Measurements from ENCODE around the gene DNAJC6.

DNAJC6 gene

DNA sequence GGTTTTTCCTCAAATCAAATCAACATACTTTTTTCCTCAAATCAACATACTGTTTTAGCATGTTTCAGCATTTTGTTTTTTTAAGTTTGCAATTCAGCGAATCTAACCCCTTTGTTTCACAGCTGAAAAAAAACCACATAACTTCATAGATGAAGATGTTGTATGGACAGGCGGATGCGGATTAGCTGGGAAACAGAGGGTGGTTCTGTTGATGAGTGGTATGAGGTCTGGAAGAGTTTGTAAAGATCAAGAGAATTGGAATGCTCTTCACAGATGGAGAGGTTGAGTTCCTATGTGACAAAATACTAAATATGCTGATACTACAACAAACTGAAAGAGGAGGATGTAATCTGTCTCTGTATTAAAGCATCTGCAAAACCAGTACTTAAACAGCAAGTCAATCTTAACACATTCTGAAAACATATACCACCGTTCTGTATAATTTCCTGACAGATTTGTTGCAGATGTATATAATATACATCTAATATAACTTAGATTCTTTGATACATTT is 100.5 kb downstream of the DNAJC6 start:
- DNase-seq: no peak

DNA sequence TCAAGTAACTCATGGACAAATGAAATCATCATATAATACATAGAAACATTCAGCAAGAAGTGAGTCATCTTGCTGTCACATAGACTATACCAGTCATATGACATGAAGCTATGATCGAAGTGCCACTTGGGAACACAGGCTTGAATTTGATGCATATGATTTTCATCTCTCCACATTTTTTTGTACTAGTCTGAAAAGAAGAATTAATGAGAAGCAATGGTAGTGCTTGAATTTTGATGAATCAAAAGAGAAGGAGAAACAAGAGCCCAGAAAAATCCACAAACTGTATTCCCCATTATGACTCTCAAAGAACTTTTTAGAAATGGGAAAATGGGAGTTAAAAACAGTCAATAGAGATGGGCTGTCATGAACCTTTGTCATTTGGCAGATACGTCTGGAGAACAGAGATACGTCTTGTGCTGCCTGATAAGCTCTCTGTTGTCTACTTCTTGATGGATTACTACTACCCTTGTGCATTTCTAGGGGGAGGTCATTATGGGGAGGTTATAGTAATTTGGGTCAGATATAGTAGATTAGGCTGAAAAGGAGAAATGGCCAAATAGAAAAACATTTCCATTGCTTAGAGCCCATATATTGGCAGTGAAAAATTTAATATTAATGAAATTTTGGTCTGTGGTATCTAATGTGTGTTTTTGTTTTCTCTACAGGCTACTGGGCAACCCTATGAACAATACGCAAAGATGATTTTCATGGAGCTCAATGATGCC is 103.1 kb downstream of the DNAJC6 start:
- DNase-seq: no peak

DNA sequence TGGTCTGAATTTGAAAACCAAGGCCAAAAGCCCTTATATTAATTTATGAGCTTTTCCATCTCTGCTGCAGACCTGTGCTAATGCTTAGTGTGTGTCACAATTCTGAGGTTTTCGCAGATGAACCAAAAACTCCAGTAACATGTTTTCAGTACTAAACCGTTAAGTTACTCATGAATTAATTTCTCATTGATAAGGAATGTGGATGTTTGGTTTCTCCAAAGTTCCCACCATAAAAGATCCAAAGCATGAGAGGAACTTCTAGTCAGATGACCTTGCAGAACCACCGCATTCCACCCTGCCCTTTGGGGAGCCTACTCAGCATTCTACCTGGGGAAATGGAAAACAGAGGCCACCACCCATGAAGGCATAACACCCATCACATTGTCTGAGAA is 103.6 kb downstream of the DNAJC6 start:
- DNase-seq: no peak

DNA sequence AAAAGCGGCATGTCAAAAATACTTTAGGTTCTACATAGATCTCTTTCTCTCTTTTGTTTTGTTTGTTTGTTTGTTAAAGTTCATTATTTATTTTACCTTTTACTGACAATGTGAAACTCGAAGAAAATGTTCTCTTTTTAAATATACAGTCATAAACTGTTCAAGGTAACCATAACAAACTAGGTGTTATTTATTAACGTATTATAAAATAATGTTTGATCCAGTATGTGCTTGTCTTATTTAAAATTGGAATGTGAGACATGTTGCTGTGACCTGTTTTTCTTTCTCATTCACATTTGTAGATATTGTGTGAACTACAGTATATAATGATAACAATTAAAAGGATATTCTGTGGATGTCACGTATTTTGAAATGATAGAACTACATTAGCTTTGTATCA is 105.2 kb downstream of the DNAJC6 start:
- DNase-seq: no peak

DNA sequence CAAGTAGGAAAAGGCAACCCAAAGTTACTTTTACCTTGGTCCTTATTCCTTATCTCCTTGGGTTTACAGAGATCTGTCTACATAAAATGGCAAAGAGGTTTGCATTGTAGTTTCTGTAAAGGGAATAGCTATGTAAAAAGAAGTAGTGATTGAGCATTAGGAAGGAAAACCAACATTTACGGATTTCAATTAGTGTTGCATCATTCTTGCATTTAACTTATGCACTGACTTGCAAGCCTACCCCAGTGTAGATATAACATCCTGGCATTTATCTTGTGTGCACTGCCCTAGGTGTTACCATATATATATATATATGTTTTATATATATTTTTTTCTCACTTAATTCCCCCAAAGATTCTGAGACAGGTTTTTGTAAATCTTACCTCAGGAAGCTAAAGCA is 107.4 kb downstream of the DNAJC6 start:
- DNase-seq: no peak

DNA sequence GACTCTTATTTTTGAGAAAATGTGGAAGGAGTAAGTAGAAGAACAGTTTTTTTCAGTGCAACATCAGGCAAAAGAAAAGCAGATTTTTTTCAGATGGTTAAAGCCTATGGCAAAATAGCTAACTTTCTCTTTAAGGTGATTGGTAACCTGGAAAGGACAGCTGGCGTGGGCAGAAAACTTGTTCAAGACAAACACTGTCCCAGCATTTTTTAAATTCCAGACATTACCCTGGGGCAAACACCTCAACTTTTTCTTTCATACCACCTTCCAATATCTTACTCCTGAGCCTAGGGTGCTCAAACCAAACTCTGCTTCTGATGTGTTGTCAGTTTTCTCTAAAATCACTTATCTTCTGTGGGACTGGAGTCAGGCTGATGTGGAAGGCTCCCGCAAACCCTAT is 108.4 kb downstream of the DNAJC6 start:
- no peak for DNase-seq

DNA sequence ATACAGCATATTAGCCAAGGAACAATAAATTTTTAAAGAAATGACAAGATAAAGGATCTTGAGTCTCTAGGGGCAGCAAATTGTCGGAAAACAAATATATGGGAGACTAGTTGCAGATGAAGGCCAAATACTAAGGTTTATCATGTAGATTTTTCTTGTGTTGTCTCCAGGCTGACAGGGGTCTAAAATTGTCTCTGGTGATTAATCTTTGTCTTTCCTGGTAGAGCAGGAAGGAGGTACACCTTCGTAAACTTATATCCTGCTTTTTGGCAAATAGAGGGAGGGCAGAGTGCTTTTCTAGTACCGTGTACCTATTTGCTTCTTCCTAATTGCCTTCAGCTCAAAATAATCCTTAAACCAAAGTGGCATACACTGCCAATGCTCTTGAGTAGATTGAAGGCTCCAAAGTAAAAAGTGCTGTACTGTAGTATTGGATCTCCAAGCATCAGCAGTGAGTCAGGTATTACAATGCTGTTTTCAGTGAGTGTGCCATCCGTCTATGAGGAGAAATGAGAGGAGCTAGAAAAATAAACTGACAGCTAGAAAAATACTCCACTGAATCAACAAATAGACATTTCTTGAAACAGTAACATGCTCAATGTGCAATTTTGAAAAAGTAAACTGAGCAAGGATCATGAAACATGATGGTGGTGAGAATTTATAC is 109.3 kb downstream of the DNAJC6 start:
- DNase-seq: no peak

DNA sequence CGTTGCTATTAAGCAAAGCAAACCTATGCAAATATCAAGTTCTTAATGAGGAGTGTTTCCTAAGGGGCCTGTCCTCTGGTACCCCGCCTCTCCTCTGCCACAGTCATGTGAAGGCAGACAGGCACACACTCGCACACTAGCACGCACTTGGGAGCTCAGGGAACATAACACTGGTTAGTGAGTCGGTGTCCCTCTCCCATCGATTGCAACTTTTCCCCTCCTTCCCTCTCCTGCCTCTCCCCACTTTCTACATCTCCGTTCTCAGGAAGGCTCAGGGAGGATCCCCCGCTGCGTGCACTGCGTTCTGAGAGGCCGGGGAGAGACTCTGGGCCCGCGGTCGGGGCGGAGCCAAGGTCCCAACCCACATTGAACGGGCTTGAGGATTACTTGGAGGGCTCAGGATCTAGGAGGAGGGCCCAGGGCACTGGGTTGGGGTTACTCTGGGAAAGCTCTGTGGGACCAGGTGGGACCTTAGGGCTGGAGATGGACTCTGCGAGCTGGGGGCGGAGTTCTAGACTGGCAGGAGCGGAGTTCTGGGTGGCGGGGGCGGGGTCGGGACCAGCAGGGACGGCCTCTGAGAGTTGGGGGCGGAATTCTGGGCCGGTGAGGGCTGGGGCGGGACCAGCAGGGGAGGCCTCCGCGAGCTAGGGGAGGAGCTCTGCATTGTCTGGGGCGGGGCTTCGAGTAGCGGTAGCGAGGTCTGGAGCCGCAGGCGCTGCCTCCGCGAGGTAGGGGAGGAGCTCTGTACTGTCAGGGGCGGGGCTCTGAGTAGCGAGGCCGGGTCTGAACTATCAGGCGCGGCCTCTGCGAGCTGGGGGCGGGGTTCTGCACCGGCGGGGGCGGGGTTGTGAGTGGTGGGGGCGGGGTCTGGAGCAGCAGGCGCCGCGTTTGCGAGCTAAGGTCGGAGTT is 110.6 kb downstream of the DNAJC6 start:
- peak; percentile 97 for DNase-seq

DNA sequence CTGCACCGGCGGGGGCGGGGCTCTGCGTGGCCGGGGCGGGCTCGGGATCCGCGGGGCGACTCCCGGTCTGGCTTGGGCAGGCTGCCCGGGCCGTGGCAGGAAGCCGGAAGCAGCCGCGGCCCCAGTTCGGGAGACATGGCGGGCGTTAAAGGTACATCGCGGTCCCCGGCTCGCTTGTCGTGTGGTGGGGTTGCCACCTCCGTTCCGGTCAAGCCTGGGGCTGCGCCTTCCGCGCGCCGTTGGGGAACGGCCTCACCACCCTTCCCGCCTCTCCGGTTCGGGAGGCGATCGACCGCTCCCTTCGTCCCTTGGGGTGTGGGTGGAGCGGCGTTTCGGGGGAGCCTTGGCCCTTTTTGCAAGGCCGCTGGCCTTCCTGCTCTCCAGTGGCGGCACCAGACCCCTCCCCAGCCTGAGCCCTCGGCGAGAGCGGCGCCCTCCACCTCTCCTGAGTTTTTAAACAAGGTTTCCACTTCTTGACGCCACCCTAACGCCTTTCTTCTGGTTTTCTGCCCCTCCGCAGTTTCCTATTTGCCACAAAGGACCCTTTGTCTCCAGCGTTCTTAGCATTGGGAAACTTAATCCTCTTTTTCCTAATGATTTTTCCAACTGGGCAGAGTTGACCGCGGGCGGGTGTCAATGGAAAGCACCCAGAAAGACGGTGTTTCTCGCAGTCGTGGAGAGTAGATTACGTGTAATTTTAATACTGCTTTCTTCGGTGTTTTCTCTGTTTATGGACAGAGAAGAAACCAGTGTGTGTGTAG is 111.4 kb downstream of the DNAJC6 start, which contains the start of the genes LEPR and LEPROT:
Gene LEPR, plus strand, starts transcription at position 79 of the 761 bp plus-strand sequence. CDS start 144,898 bp downstream, outside the sequence.
Gene LEPROT, plus strand, starts transcription at position 79 of the 761 bp plus-strand sequence. Its CDS starts 57 bp downstream, at position 136.
- DNase-seq: no peak

DNA sequence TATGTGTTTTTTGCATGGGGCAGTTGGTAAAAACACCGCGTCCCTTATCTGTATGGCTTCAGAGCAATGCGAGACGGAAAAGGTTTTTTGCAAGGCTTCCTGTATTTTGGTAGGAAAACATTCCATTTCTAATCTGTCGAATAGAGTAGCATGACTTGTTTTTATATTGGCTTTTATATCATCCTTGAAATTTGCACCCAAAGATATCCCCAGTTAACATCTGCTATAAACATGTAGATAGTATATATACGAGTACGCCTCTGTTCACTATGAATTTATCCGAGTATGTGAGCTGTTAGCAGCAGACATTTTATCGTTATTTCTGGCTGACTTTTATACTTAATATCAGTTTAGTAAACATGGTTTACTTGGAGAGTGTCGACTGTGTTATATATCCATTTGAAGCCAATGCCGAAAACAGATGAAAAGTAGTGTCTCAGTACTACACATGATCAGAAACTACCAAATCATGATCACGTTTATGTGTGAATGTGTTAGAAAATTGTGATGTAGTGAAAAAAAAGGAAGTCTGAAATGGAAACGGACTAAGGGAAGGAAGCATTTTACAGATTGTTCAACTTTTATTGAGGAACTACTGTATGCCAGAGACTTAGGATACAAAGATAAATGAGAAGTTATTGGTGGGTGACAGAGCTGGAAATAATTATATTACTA is 112.1 kb downstream of the DNAJC6 start:
- no peak for DNase-seq

DNA sequence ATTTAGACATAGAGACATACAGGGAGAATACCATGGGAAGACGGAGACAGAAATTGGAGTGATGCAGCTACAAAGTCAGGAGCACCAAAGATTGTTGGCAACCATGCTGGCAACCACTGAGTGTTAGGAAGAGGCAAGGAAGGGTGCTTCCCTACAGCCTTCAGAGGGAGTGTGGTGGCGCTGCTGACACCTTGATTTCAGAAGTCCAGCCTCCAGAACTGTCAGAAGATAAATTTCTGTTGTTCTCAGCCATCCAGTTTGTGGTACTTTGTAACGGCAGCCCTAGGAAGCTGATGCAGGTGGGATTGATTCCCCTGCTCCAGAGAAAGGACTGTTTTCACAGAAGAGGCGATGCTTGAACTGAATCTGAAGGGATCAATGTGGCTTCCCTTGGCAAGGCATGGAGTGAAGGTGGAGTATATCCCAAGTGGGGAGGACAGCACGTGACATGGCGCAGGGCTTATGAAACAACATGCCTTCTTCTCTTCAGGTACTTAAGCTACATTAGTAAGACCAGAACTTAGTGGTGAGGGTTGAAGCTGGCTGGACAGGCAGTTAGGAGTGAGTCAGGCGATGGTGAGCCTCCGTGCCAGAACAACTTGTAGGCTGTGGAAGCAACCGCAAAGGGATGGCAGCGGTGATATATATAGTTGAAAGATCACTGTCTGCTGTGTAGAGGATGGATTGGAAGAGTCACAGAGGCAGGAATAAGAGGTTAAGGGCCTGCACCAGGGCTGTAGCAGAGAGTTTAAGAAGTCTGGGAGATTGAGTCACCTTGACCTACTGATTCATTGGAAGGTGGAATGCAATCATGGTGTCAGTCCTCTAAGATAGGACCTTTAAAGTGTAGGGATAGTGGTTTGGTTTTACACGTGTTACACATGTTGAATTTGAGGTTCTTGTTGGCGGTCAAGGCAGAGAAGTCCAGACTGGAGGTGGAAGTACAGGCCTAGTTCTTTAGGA is 113.2 kb downstream of the DNAJC6 start:
- DNase-seq: no peak

DNA sequence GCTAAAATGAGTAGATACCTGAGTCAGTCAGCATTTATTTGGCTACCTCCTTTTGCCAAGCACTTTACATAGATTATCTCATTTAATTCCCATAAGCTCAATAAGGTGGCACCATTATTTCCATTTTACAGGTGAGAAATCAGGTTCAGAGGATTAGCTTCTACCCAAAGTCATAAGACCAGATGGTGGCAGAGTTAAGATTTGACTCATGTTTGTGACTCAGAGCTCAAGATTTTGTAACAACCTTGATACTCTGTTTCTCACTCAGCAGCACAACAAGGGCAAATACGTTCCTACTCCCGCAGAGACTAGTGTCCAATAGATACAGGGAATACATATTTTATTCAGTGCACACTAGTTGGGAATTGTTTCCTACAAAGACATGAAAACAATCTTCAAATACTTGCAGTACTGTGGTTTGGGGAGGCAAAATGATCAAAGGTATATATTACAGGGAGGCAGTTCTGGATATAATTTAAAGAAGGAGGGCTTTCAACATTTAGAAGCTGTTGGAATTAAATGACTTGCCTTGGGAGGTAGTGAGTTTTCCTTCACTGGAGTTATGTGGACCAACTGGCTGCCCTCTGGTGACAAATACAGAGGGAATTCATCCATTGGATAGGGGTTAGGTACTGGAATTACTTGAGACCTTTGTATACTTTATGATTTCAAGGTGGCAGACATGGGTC is 114.7 kb downstream of the DNAJC6 start:
- no peak for DNase-seq

DNA sequence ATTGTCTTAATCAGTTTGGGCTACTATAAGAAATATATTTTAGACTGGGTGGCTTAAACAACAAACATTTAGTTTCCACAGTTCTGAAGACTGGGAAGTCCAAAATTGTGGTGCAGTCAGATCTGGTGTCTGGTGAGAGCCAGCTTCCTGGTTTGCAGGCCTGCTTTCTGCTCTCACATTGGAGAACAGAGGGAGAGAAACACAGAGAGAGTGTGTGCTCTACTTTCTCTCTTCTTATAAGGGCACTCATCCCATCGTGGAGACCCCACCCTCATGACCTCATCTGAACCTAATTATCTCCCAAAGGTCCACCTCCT is 115.2 kb downstream of the DNAJC6 start:
- no peak for DNase-seq

DNA sequence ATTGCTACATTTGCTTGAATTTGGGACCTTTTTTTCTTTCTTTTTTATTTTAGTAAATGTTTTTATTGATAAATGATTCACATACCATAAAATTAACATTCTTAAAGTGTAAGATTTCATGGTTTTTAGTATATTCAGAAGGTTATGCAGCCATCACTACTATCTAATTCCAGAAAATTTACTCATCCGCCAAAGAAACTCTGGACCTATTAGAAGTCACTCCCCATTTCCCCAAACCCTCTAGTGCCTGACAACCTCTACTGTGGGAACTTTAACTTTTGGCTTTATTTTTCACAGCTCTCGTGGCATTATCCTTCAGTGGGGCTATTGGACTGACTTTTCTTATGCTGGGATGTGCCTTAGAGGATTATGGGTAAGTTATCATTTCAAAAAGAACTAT is 115.7 kb downstream of the DNAJC6 start:
- no peak for DNase-seq

DNA sequence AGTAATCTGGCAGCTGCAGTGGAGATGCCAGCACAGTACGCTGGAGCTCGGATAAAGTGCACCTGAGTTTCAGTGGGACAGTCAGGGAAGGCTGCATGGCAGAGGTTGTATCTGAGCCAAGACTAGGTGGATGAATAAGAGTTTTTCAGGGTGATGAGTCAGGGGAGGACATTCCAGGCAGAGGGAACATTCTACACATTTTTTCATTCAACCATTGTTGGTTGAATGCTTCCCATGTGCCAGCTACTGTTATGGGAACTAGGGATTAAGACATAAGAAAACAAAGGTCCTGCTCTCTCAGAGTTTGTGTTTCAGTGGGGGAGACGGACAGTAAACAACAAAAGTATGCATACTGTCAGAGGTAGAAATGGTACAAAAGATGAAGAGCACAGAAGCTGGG is 116.4 kb downstream of the DNAJC6 start:
- DNase-seq: no peak

DNA sequence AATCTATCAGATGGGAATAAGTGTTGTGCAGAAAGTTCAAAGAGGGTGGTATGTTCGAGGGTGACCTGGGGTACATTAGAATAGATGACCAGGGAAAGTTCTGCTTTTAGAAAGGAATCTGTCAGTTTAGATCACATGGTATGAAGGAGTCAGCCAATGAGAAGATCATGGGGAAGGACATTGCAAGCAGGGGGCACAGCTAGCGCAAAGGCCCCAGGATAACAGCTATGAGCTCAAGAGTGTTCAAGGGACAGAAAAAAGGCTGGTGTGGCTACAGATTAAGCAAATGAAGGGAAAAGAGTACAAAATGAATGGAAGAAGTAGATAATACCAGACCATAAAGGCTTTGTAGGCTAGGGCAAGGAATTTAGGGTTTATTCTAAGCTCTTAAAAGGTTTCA is 119.7 kb downstream of the DNAJC6 start:
- no peak for DNase-seq

DNA sequence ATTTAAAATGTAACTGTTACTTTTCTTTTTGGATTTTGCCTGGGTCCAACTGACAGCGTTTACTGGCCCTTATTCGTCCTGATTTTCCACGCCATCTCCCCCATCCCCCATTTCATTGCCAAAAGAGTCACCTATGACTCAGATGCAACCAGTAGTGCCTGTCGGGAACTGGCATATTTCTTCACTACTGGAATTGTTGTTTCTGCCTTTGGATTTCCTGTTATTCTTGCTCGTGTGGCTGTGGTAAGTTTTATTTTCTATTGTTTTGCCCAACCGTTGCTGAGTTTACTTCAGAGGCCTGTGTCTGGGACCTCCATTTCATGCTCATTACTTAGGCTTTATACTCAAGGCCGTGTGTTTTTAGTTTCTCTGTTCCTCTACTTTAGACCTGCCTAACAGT is 120.5 kb downstream of the DNAJC6 start:
- no peak for DNase-seq

DNA sequence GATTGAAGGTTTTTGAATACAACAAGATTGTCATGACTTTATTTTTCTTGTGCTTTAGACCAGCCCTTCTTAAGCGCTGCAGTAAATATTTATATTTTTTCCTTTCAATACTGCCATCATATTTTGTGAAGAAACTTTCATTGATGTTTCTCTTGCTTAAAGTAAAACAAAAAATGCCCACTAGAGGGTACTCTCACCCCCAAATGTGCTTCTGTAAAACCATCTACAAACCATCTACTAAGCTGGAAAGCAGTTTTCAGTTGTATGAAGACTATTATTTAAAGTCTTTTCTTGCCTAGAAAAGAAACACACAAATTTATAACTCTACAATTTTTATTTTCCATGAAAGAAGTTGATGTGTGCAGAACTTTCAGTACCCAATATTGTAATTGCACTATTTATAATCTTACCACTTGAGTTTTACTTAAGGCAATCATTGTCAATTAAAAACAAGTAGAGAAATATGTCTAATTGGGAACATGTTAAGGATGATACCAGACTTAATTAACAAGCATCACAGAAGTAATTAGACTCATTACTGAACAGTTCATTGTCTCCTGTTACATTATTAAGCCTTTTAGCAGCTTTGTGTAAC is 121.9 kb downstream of the DNAJC6 start:
- DNase-seq: no peak

DNA sequence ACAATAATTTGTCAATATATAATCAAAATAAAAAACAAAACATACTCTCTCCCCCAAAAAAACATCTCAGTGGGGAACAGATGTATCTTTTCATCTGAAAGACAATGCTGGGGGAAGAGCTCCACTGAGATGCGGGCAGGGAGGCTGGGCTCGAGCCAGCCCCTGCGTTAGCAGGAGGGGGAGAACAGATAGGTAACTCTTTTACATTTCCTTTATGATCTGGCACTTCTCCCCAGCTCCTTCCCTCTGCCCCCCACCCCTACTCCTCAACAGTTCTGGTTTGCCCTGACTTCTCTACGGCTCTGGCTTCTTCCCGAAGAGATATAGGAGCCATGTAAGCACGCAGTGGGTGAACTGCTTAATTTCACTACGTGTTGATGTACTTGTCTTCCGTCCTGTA is 123.6 kb downstream of the DNAJC6 start:
- no peak for DNase-seq

DNA sequence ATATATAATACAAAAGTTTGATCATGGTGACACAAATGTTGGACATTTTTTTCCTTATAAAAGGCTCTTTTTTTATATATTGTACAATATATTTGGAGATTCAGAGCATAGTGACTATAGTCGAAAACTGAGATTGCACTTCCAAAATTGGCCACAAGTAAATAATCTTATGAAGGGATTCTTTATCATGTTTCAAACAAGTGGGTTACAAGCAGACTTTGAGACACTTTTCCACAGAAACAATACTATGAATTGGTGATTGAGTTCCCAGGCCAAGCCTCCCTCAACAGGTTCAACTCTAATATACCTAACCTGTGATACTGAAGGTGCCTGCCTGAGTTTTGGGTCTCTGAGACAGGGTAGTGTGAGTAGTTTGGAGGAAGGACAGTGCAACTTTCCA is 124.9 kb downstream of the DNAJC6 start:
- DNase-seq: no peak

Data from T-helper 9 cell (primary cell).